Upper lobe of left lung (tissue), 6 donors: ENCODE data around the gene SURF4. TPM values are rescaled to one million over a fixed set of nuclear protein-coding genes. Genes with fewer than 3 reads are reported as not detected.

Experiments
- ATAC-seq, 2 donors: fragments of 200-7000 bp; cut with Tn5 transposase; one replicate each; pipeline ENCODE4 v1.9.1; 2022; ENCODE audit warnings: mild to moderate bottlenecking in 2 of 2, moderate library complexity in 2 of 2; ENCODE audit not compliant: low FRiP score in 2 of 2
- DNase-seq, 2 donors: peaks; one replicate each; pipeline ENCODE4 v3.0.0-alpha.2; 2019 to 2020
- H3K27ac ChIP-seq, 4 donors: fragments of 200-600 bp; sonication (generic); one replicate each; pipeline ENCODE4 v1.5.1; 2016 to 2019
- H3K27me3 ChIP-seq, 4 donors: fragments of 200-600 bp; sonication (generic); one replicate each; pipeline ENCODE4 v1.5.1; 2017 to 2019
- H3K36me3 ChIP-seq, 4 donors: fragments of 200-600 bp; sonication (generic); one replicate each; pipeline ENCODE4 v1.5.1; 2016 to 2019
- H3K4me1 ChIP-seq, 4 donors: fragments of 200-600 bp; sonication (generic); one replicate each; pipeline ENCODE4 v1.5.1; 2018 to 2019
- H3K4me3 ChIP-seq, 4 donors: fragments of 200-600 bp; sonication (generic); one replicate each; pipeline ENCODE4 v1.5.1; 2017 to 2019; ENCODE audit warnings: mild to moderate bottlenecking in 2 of 4, moderate library complexity in 1 of 4
- H3K9me3 ChIP-seq, 4 donors: fragments of 200-600 bp; sonication (generic); one replicate each; pipeline ENCODE4 v1.5.1; 2018 to 2019
- CTCF ChIP-seq, 6 experiments: fragments of 450-650 bp in 4 of 6; fragments of 200-600 bp in 2 of 6; sonication (generic) in 2 of 6; IDR thresholded peaks; one replicate each; pipeline ENCODE4 v1.5.1; 2016 to 2019; ENCODE audit warnings: antibody characterized with exemption in 6 of 6
- EP300 ChIP-seq, 4 donors: sonication (generic); formaldehyde crosslinking; IDR thresholded peaks; one replicate each; pipeline ENCODE4 v1.5.1; 2017; ENCODE audit warnings: antibody characterized with exemption in 4 of 4, control low read depth in 2 of 4
- POLR2A ChIP-seq, 4 donors: fragments of 450-650 bp; IDR thresholded peaks; one replicate each; pipeline ENCODE4 v1.5.1; 2016 to 2017; ENCODE audit warnings: antibody characterized with exemption in 4 of 4, mild to moderate bottlenecking in 2 of 4
- POLR2AphosphoS5 ChIP-seq, 2 donors: sonication (generic); formaldehyde crosslinking; IDR thresholded peaks; one replicate each; pipeline ENCODE4 v1.5.1; 2017; ENCODE audit warnings: antibody characterized with exemption in 2 of 2
- WGBS, 2 donors: methylation state at CpG; one replicate each; pipeline ENCODE4 v1.1.5; 2017 to 2018; 5-methylcytosine and 5-hydroxymethylcytosine counted together
- total RNA-seq, 6 donors: library from RNA; depleted of rRNA in 4 of 6; stranded (reverse); fragments of >200 nt in 4 of 6; gene quantifications; one replicate each; pipeline versions ENCODE4 v1.1.0 to v1.2.1, GENCODE V29; 2016 to 2021
- donor health status: DM: no; HTN: no; CAD: no; lungs with moderate emphysema.
- donor health status: DM: no; HTN: yes; CAD: no; lungs with severe emphysema.

The SURF4 gene
- total RNA-seq = 100 to 1,000 TPM in 5 of 6 donors, 10 to 100 TPM in 1; 66.0 to 208 (median 137) TPM

GRCh38 chr9:133375724-133376654 is at the start of gene SURF4, which contains the start of gene STKLD1:
SURF4 (minus strand) TSS chr9:133376060; CDS start chr9:133375969, 91 bp downstream.
STKLD1 (plus strand) TSS chr9:133376366; CDS start chr9:133376474, 108 bp downstream.
- peak; percentile 79 to 91 for TF ChIP-seq POLR2AphosphoS5 (IDR thresholded peaks at IDR 0.05)
- TF ChIP-seq EP300 (IDR thresholded peaks at IDR 0.05) = peak in 1 of 4 donors; percentile 10
- peak in 4 of 6 experiments; percentile 41 to 80 (median 62) for TF ChIP-seq CTCF (IDR thresholded peaks at IDR 0.05)
- peak in 3 of 4 donors; percentile 73 to 98 (median 89) for TF ChIP-seq POLR2A (IDR thresholded peaks at IDR 0.05)
- ATAC-seq = peak; percentile 97 to 98
- Histone ChIP-seq H3K4me3 (peak within 1 kb of the TSS; percentile 70 to 96 (median 82)), H3K9me3 (no peaks in the 10 kb centered on the region), H3K27me3 (no peaks in the 10 kb centered on the region), H3K27ac (peak within 1 kb of the TSS; percentile 95 to 100 (median 96)), H3K36me3 (peaks cover 0 to 11% (median 5%) of the 10 kb centered on the region in 4 donors), H3K4me1 (peaks cover 32 to 46% (median 43%) of the 10 kb centered on the region in 4 donors)
- WGBS, 2 donors = 0% methylated on average over 1 to 2 of the region's 120 CpGs
- peak; percentile 98 to 100 for DNase-seq

GRCh38 chr9:133425049-133425632 is 49.3 kb upstream of the SURF4 start:
- peaks cover 0 to 9% (median 3%) of the 10 kb centered on the region in 4 donors for H3K27me3 ChIP-seq
- H3K4me3 ChIP-seq = no peak overlapping the region
- H3K36me3 ChIP-seq = no peaks in the 10 kb centered on the region
- H3K27ac ChIP-seq = no peak overlapping the region
- no peaks in the 10 kb centered on the region for H3K9me3 ChIP-seq
- H3K4me1 ChIP-seq = peaks cover 7 to 33% (median 15%) of the 10 kb centered on the region in 4 donors
- DNase-seq = no peak
- 88 to 91% methylated on average over 8 to 22 of the region's 22 CpGs for WGBS, 2 donors
- TF ChIP-seq POLR2A (IDR thresholded peaks at IDR 0.05) (no peak), POLR2AphosphoS5 (IDR thresholded peaks at IDR 0.05) (no peak), EP300 (IDR thresholded peaks at IDR 0.05) (no peak), CTCF (IDR thresholded peaks at IDR 0.05) (no peak)
- ATAC-seq = no peak

GRCh38 chr9:133424187-133424586 is 48.3 kb upstream of the SURF4 start:
- H3K27ac ChIP-seq = no peak overlapping the region
- TF ChIP-seq POLR2AphosphoS5 (IDR thresholded peaks at IDR 0.05) = no peak
- no peak for TF ChIP-seq EP300 (IDR thresholded peaks at IDR 0.05)
- no peak for TF ChIP-seq POLR2A (IDR thresholded peaks at IDR 0.05)
- TF ChIP-seq CTCF (IDR thresholded peaks at IDR 0.05) = no peak
- 92 to 98% methylated on average over 11 to 12 of the region's 12 CpGs for WGBS, 2 donors
- H3K4me3 ChIP-seq = no peak overlapping the region
- H3K27me3 ChIP-seq = peaks cover 0 to 9% (median 3%) of the 10 kb centered on the region in 4 donors
- H3K4me1 ChIP-seq = peaks cover 5 to 25% (median 15%) of the 10 kb centered on the region in 4 donors
- H3K36me3 ChIP-seq = no peaks in the 10 kb centered on the region
- H3K9me3 ChIP-seq = no peaks in the 10 kb centered on the region
- no peak for DNase-seq
- no peak for ATAC-seq

GRCh38 chr9:133423216-133423615 is 47.4 kb upstream of the SURF4 start:
- ATAC-seq (no peak), DNase-seq (no peak)
- Histone ChIP-seq H3K27me3 (peaks cover 0 to 3% (median under 1%) of the 10 kb centered on the region in 4 donors), H3K27ac (peak overlapping the region in 1 of 4 donors; percentile 16), H3K4me3 (no peak overlapping the region), H3K36me3 (no peaks in the 10 kb centered on the region), H3K4me1 (peaks cover 7 to 21% (median 9%) of the 10 kb centered on the region in 4 donors), H3K9me3 (no peaks in the 10 kb centered on the region)
- WGBS, 2 donors = 29 to 36% methylated on average over 3 of the region's 3 CpGs
- TF ChIP-seq POLR2A (IDR thresholded peaks at IDR 0.05) = no peak
- TF ChIP-seq EP300 (IDR thresholded peaks at IDR 0.05) = no peak
- TF ChIP-seq POLR2AphosphoS5 (IDR thresholded peaks at IDR 0.05) = no peak
- TF ChIP-seq CTCF (IDR thresholded peaks at IDR 0.05) = no peak
